Measurements from ENCODE around the gene TRIM36.

TRIM36 gene

GRCh38 chr5:115165790-115166189 lies 3.9 kb downstream of the TRIM36 start:
- DNase-seq, result no peak

- DNase-seq, result no peak
Observed at GRCh38 chr5:115160975-115161475, 8.7 kb downstream of the TRIM36 start.

GRCh38 chr5:115151208-115151805 lies 18.4 kb downstream of the TRIM36 start:
- DNase-seq, result no peak

- no peak for DNase-seq
Observed at GRCh38 chr5:115150512-115150911, 19.2 kb downstream of the TRIM36 start.

- DNase-seq, result no peak
Observed at GRCh38 chr5:115147052-115147451, 22.7 kb downstream of the TRIM36 start.

GRCh38 chr5:115136294-115136693 lies 33.4 kb downstream of the TRIM36 start:
- DNase-seq, result no peak

GRCh38 chr5:115132465-115132864 lies 37.2 kb downstream of the TRIM36 start:
- DNase-seq, result no peak

GRCh38 chr5:115126303-115126702 lies 43.4 kb downstream of the TRIM36 start:
- no peak for DNase-seq

- DNase-seq, result no peak
Observed at GRCh38 chr5:115124741-115125140, 45.0 kb downstream of the TRIM36 start.

GRCh38 chr5:115116001-115116400 lies 53.7 kb downstream of the TRIM36 start:
- DNase-seq, result no peak

- DNase-seq, result no peak
Observed at GRCh38 chr5:115109840-115110239, 59.9 kb downstream of the TRIM36 start.

- DNase-seq, result no peak
Observed at GRCh38 chr5:115109356-115109755, 60.4 kb downstream of the TRIM36 start.

GRCh38 chr5:115100319-115100955 lies 69.3 kb downstream of the TRIM36 start:
- DNase-seq, result no peak

GRCh38 chr5:115098041-115098702 lies 71.5 kb downstream of the TRIM36 start:
- peak; percentile 33 to 46 for DNase-seq

GRCh38 chr5:115097236-115097635 lies 72.5 kb downstream of the TRIM36 start:
- no peak for DNase-seq

- DNase-seq, result no peak
Observed at GRCh38 chr5:115096034-115096769, 73.5 kb downstream of the TRIM36 start.

- no peak for DNase-seq
Observed at GRCh38 chr5:115087951-115088350, 81.8 kb downstream of the TRIM36 start.

- no peak for DNase-seq
Observed at GRCh38 chr5:115086473-115086872, 83.2 kb downstream of the TRIM36 start.

- DNase-seq, result no peak
Observed at GRCh38 chr5:115084246-115084793, 85.4 kb downstream of the TRIM36 start.

- DNase-seq, result no peak
Observed at GRCh38 chr5:115079924-115080623, 89.6 kb downstream of the TRIM36 start.

Data from CD4-positive, alpha-beta T cell treated with Interleukin-4 for 1 hour (primary cell).